SK-N-SH treated with all-trans-retinoic acid at 6 μM for 48 hours (cell line): Measurements from ENCODE around the gene SIN3B.

ENCODE experiments used
- ARNTL ChIP-seq: fragments of 450-650 bp; formaldehyde crosslinking; IDR thresholded peaks from 2 replicates; pipeline ENCODE4 v1.5.0; 2020; ENCODE audit warnings: low read depth, mild to moderate bottlenecking, moderate library complexity, borderline replicate concordance
- CSRNP3 ChIP-seq: fragments of 250-450 bp; sonication (Bioruptor Pico); IDR thresholded peaks from 2 replicates; pipeline ENCODE4 v1.5.1; 2021; ENCODE audit warnings: mild to moderate bottlenecking, moderate library complexity
- ESRRG ChIP-seq: fragments of 250-450 bp; sonication (Bioruptor Pico); IDR thresholded peaks from 2 replicates; pipeline ENCODE4 v1.6.1; 2021; ENCODE audit warnings: mild to moderate bottlenecking
- POU6F1 ChIP-seq: fragments of 250-450 bp; sonication (Bioruptor Pico); IDR thresholded peaks from 2 replicates; pipeline ENCODE4 v1.8.0; 2021; ENCODE audit warnings: low read depth, mild to moderate bottlenecking, moderate library complexity, borderline replicate concordance
- PPARA ChIP-seq: fragments of 250-450 bp; sonication (Bioruptor Pico); IDR thresholded peaks from 2 replicates; pipeline ENCODE4 v1.5.0; 2020; ENCODE audit warnings: mild to moderate bottlenecking, borderline replicate concordance
- RARB ChIP-seq: fragments of 250-450 bp; sonication (Bioruptor Pico); IDR thresholded peaks from 2 replicates; pipeline ENCODE4 v1.8.0; 2021; ENCODE audit warnings: mild to moderate bottlenecking, moderate library complexity
- ZFP3 ChIP-seq: fragments of 250-450 bp; sonication (Bioruptor Pico); IDR thresholded peaks from 2 replicates; pipeline ENCODE4 v1.5.0; 2020; ENCODE audit warnings: mild to moderate bottlenecking, moderate library complexity
- ZNF565 ChIP-seq: fragments of 450-650 bp; formaldehyde crosslinking; conservative IDR thresholded peaks from 2 replicates; pipeline ENCODE4 v1.5.0; 2020; ENCODE audit warnings: low read depth, mild to moderate bottlenecking, moderate library complexity
- TF ChIP-seq, protein P1 (sequence below): fragments of 250-450 bp; sonication (Bioruptor Pico); IDR thresholded peaks from 2 replicates; pipeline ENCODE4 v1.5.1; 2020; ENCODE audit warnings: low read depth, mild to moderate bottlenecking, moderate library complexity
- TF ChIP-seq, protein P2 (sequence below): fragments of 250-450 bp; sonication (Bioruptor Pico); IDR thresholded peaks from 2 replicates; pipeline ENCODE4 v1.5.0; 2020; ENCODE audit warnings: mild to moderate bottlenecking, moderate library complexity
- TF ChIP-seq, protein P3 (sequence below): fragments of 250-450 bp; sonication (Bioruptor Pico); IDR thresholded peaks from 2 replicates; pipeline ENCODE4 v1.8.0; 2020; ENCODE audit warnings: mild to moderate bottlenecking, moderate library complexity, borderline replicate concordance

DNA sequence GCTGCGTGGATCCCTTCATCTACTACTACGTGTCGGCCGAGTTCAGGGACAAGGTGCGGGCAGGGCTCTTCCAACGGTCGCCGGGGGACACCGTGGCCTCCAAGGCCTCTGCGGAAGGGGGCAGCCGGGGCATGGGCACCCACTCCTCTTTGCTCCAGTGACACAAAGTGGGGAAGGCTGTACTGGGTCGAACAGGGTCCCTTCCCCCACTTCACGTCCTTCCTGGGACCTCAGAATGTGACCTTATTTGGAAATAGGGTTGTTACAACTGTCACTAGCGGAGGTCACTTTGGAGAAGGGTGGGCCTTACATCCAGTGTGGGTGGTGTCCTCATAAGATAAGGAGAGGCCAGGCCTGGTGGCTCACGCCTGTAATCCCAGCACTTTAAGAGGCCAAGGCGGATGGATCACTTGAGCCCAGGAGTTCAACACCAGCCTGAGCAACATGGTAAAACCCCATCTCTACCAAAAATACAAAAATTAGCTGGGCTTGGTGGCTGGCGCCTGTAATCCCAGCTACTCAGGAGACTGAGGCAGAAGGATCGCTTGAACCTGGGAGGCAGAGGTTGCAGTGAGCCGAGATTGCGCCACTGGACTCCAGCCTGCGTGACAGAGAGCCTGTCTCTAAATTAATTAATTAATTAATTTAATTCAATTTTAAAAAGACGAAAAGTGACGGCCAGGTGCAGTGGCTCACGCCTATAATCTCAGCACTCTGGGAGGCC lies 61.4 kb downstream of the SIN3B start:
- TF ChIP-seq, protein P1, sequence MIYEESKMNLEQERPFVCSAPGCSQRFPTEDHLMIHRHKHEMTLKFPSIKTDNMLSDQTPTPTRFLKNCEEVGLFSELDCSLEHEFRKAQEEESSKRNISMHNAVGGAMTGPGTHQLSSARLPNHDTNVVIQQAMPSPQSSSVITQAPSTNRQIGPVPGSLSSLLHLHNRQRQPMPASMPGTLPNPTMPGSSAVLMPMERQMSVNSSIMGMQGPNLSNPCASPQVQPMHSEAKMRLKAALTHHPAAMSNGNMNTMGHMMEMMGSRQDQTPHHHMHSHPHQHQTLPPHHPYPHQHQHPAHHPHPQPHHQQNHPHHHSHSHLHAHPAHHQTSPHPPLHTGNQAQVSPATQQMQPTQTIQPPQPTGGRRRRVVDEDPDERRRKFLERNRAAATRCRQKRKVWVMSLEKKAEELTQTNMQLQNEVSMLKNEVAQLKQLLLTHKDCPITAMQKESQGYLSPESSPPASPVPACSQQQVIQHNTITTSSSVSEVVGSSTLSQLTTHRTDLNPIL (CRISPR knock-in tag): no peak
- TF ChIP-seq PPARA (CRISPR knock-in tag) (no peak), ESRRG (CRISPR knock-in tag) (no peak), ZFP3 (no peak), ARNTL (CRISPR knock-in tag) (no peak), RARB (CRISPR knock-in tag) (no peak), CSRNP3 (CRISPR knock-in tag) (no peak), POU6F1 (CRISPR knock-in tag) (no peak), ZNF565 (CRISPR knock-in tag) (no peak)
- TF ChIP-seq, protein P2, sequence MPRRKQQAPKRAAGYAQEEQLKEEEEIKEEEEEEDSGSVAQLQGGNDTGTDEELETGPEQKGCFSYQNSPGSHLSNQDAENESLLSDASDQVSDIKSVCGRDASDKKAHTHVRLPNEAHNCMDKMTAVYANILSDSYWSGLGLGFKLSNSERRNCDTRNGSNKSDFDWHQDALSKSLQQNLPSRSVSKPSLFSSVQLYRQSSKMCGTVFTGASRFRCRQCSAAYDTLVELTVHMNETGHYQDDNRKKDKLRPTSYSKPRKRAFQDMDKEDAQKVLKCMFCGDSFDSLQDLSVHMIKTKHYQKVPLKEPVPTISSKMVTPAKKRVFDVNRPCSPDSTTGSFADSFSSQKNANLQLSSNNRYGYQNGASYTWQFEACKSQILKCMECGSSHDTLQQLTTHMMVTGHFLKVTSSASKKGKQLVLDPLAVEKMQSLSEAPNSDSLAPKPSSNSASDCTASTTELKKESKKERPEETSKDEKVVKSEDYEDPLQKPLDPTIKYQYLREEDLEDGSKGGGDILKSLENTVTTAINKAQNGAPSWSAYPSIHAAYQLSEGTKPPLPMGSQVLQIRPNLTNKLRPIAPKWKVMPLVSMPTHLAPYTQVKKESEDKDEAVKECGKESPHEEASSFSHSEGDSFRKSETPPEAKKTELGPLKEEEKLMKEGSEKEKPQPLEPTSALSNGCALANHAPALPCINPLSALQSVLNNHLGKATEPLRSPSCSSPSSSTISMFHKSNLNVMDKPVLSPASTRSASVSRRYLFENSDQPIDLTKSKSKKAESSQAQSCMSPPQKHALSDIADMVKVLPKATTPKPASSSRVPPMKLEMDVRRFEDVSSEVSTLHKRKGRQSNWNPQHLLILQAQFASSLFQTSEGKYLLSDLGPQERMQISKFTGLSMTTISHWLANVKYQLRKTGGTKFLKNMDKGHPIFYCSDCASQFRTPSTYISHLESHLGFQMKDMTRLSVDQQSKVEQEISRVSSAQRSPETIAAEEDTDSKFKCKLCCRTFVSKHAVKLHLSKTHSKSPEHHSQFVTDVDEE: no peak
- TF ChIP-seq, protein P3, sequence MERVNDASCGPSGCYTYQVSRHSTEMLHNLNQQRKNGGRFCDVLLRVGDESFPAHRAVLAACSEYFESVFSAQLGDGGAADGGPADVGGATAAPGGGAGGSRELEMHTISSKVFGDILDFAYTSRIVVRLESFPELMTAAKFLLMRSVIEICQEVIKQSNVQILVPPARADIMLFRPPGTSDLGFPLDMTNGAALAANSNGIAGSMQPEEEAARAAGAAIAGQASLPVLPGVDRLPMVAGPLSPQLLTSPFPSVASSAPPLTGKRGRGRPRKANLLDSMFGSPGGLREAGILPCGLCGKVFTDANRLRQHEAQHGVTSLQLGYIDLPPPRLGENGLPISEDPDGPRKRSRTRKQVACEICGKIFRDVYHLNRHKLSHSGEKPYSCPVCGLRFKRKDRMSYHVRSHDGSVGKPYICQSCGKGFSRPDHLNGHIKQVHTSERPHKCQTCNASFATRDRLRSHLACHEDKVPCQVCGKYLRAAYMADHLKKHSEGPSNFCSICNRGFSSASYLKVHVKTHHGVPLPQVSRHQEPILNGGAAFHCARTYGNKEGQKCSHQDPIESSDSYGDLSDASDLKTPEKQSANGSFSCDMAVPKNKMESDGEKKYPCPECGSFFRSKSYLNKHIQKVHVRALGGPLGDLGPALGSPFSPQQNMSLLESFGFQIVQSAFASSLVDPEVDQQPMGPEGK (CRISPR knock-in tag): no peak
